GM18517 (cell line): ENCODE results near the gene MYL10.

Experiments used
- ATAC-seq: cut with Tn5 transposase; IDR thresholded peaks from one replicate; pipeline ENCODE4 v1.9.1; 2021; ENCODE audit warnings: mild to moderate bottlenecking, moderate library complexity; ENCODE audit not compliant: unreplicated experiment

Gene MYL10

DNA sequence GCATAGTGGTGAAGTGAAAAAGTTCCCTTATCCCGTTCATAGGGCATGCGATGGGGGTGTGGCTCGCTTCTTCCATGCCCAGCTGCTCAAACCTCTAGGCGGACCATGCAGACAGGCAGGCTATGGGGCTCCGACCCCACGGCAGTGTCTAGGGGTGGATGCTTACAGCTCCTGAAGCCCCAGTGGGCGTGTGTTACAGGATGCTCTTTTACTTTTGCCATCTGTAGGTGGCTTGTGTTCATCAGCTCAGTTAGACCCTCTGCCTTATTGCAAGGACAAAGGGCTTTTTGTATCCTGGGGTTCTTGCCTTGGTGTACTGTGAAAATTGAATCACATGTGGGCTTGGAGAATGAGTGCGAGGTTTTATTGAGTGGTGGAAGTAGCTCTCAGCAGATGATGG, at the start of gene MYL10:
Gene MYL10, minus strand, starts transcription at position 126 of the 400 bp plus-strand sequence. CDS start 178 bp downstream, outside the sequence.
- ATAC-seq: no peak

- no peak for ATAC-seq
These were observed 49.6 kb upstream of the MYL10 start for GRCh38 chr7:101678658-101679057.

- ATAC-seq: no peak
These were observed 48.8 kb upstream of the MYL10 start for GRCh38 chr7:101677797-101678479.

DNA sequence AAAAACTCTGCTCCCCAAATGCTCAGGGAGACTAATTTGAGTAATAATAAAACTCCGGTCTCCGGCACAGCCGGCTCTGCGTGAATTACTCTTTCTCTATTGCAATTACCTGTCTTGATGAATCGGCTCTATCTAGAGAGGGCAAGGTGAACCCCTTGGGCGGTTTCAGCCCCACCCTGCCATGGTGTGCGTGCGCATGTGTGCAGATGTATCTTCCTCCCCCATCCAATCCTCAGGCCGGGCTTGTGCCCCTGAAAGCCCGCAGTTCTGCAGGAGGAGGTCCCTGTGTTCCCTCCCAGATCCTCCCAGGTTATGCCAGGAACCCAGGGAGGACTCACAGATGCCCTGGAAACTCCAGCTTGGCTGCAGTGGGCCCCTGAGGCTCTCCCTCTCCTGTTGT, 48.3 kb upstream of the MYL10 start:
- ATAC-seq: no peak

GRCh38 chr7:101676956-101677355, 47.9 kb upstream of the MYL10 start:
- ATAC-seq: no peak

DNA sequence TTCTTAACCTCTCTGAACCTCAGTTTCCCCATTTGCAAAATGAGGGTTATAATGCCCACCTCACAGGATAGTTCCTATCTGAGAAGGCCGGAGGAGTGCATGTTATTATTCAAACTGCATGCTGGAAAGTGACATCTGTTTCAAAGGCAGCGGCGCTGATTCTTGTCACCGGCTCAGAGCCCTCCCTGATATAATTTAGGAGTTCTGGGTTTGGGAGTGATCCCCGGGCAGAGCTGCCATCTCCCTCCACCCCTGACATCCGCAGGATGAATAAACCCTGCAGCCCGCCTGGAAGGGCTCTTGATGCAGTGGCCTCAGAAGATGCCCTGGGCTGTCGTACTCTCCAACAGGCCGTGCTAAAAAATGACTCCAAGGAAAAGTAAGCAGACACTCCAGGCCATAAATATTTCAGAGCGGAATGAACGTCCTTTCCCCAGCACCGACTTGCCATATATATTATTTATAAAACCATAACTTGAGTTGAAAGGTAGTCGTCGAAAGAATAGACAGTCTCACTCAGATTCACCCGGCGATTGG, 47.0 kb upstream of the MYL10 start:
- ATAC-seq: no peak

DNA sequence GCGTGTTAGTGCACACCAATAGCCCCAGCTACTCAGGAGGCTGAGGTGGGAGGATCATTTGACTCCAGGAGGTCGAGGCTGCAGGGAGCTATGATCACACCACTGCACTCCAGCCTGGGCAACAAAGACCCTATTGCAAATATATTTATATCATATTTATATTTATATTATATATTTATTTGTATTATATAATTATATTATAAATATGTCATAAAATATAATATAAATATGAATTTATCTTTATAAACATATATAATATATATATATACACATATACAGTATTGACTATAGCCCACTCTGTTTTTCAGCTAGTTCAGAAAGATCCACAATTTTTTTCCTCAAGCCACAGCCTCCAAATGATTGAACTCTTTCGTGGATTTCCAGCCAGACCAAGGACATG, 45.3 kb upstream of the MYL10 start:
- ATAC-seq: no peak

DNA sequence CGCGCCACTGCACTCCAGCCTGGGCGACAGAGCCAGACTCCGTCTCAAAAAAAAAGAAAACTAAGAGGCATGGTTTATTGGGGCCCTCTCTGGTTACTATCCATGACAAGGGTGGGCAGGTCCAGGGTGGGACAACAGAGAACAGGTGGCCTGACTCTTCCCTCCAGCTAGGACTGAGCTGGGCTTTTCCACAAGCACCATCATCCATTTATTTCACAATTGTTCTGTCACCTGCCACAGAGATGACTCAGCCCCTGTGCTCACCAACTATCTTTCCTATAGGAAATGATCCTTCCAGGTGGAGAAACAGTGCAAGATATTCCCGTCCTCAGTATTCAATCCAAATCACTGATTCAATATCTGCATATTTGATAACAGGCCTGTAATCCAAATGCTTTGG, 44.9 kb upstream of the MYL10 start:
- ATAC-seq: no peak

DNA sequence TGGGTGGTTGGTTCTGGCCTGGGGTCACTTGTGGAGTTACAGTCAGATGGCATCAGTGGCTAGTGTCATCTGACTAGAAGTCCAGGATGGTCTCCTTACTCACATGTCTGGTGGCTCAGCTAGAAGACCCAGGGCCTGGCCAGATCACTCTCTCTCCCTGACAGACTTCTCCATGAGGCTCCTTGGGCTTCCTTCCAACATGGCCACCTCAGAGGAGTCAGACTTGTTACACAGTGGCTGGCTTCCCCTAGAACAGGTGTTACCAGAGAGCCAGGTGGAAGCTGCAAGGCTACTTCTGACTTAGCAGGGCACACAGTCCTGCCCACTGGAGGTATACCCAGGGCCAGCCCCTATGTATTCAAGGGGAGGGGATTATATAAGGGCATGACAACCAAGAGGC, 44.2 kb upstream of the MYL10 start:
- ATAC-seq: no peak

- no peak for ATAC-seq
These were observed 42.6 kb upstream of the MYL10 start for GRCh38 chr7:101671371-101672356.

- no peak for ATAC-seq
These were observed 40.2 kb upstream of the MYL10 start for GRCh38 chr7:101669307-101669706.

- ATAC-seq: no peak
These were observed 39.6 kb upstream of the MYL10 start for GRCh38 chr7:101668726-101669125.

DNA sequence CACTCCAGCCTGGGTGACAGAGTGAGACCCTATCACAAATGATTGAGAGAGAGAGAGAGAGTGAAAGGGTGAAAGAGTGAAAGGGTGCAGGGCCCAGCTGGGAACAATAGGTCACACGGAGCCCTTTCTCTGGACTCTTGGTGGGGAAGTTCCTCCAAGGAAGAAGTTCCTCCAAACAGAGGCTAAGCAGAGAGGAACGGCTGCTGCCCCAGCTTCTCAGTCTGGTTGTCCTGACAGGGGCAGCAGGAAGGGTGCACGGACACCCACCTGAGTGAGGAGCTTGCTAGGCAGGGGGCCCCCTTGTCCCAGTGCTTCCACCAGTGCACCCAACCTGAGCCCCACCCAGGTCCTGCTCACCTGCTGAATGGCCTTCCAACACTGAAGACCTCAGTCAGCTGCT, 38.8 kb upstream of the MYL10 start:
- ATAC-seq: no peak

- no peak for ATAC-seq
These were observed 38.3 kb upstream of the MYL10 start for GRCh38 chr7:101667399-101667798.

- no peak for ATAC-seq
These were observed 37.6 kb upstream of the MYL10 start for GRCh38 chr7:101666741-101667140.

- no peak for ATAC-seq
These were observed 37.2 kb upstream of the MYL10 start for GRCh38 chr7:101666293-101666692.

- no peak for ATAC-seq
These were observed 35.9 kb upstream of the MYL10 start for GRCh38 chr7:101664893-101665471.

DNA sequence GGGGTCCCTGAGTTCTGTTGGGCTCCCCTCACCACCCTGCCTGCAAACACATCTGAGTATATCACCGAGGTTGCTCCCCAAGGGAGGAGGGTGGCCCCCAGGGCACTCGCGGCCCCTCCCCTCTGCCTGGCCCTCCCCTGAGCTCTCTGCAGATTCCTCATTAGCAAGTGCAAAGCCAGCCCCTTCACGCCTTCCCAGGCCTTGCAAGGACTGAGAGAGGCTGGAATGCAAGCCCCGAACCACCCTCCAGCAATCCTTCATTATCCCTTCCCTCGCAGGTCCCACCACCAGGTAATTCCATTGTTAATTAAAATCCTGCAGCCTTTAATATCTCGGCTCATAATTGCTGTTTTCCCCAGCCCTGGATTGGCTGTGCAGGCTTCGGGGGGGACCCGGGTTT, 35.3 kb upstream of the MYL10 start:
- no peak for ATAC-seq

DNA sequence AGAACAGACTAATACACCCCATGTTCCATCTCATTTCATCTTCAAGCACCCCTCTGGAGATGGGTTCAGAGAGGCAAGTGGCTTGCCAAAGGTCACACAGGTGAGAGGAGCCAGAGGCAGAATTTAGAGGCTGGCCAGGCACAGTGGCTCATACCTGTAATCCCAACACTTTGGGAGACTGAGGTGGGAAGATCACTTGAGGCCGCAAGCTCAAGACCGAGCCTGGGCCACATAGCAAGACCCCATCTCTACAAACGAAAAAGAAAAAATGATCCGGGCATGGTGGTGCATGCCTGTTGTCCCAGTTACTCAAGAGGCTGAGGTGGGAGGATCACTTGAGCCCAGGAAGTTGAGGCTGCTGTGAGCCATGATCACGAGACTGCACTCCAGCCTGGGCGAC, 34.7 kb upstream of the MYL10 start:
- no peak for ATAC-seq

GRCh38 chr7:101662447-101662998, 33.4 kb upstream of the MYL10 start:
- no peak for ATAC-seq

DNA sequence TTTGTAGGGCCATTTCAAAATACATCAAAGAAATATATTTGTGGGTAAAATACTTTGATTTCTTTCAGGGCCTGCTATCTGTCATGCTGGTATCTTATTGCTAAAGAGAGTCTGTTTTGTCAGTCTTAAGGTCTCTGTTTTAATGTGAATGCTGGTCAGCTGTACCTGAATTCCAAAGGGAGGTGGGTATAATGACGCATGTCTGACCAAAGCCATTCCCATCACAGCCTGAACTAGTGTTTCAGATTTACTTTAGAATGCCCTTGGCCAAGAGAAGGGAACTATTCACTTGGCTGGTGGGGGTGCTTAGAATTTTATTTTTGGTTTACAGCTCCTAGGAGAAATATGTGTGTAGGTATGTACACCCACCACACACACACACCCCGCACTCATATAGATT, 30.6 kb upstream of the MYL10 start:
- no peak for ATAC-seq
